T-helper 2 cell treated with Interferon-gamma antibody and Interleukin-4, amounts not matched to agents 5 μg/mL and 100 μg/mL, for 36 hours (primary cell): ENCODE results near the gene GALNT2.

Source experiments
- DNase-seq: peaks from one replicate; pipeline ENCODE4 v3.0.0; 2021; ENCODE audit warnings: low spot score
- H3K27ac Mint-ChIP-seq: one replicate; pipeline ENCODE4 v1.8.0; 2021; ENCODE audit warnings: mild to moderate bottlenecking, mixed read lengths
- H3K27me3 Mint-ChIP-seq: one replicate; pipeline ENCODE4 v1.8.0; 2021; ENCODE audit warnings: low read depth, mixed read lengths
- H3K36me3 Mint-ChIP-seq: one replicate; pipeline ENCODE4 v1.8.0; 2021; ENCODE audit warnings: low read depth, mixed read lengths
- H3K4me1 Mint-ChIP-seq: one replicate; pipeline ENCODE4 v1.8.0; 2021; ENCODE audit warnings: low read depth, mixed read lengths
- H3K4me3 Mint-ChIP-seq: one replicate; pipeline ENCODE4 v1.8.0; 2022; ENCODE audit warnings: mild to moderate bottlenecking, moderate library complexity, mixed read lengths
- H3K9me3 Mint-ChIP-seq: one replicate; pipeline ENCODE4 v1.8.0; 2021; ENCODE audit warnings: mixed read lengths

The GALNT2 gene

DNA sequence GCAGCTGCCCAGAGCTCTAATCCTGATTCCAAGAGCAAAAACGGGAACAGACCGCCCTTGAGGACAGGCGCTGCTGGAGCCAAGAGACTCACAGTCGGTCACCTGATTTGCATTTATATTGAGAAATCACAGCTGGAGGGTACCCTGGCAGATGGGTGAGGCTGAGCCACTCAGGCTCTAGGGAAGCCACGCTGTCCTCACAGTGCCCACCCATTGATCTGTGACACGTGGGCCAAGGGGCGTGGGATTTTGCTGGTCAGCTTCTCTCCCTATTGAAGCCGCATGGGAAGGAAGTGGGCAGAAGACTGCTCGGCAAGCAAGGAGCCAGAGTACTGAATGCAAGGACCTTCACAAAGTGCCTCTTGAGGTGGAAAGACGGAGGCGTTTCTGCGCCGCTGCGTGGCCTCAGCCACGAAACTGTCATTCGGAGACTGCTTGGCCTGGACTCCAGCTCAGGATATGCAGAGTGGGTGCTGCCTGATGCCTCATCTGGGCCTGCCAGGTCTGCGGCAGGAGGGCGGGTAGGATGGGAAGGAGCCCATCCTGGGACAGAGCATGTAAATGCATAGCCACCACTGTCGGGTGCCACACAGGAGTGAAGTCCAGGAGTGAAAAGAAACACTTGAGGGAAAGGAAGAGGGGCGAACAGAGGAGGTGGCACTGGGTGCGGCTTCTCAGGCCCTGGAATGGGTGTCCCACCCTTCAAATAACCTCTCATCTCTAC is 219.3 kb downstream of the GALNT2 start:
- DNase-seq = no peak
- Mint-ChIP-seq H3K27me3 (peaks cover 5% of the 10 kb centered on the region), H3K36me3 (no peaks in the 10 kb centered on the region), H3K27ac (no peak overlapping the region), H3K4me1 (peaks cover 6% of the 10 kb centered on the region), H3K4me3 (no peak overlapping the region), H3K9me3 (no peaks in the 10 kb centered on the region)

DNA sequence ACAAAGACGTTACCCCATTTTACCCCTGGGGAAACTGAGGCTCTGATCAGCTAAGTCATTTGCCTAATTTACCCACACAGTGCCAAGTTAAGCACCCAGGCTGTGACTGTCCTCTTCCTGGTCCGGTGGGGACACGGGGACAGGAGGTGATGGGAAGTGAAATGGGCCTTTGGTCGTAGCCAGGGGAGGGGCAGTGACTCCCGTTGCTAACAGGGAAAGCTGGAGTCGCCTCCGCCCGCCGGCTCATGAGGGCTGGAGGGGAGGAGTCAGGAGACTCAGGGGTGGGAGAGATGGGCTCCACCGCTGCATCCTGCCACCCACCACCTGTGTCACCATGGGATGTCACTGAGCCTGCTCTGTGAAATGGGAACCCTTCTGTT is 219.8 kb downstream of the GALNT2 start:
- peaks cover 5% of the 10 kb centered on the region for H3K4me1 Mint-ChIP-seq
- no peak overlapping the region for H3K27ac Mint-ChIP-seq

GRCh38 chr1:230287674-230288315 is 220.8 kb downstream of the GALNT2 start:
- DNase-seq = no peak
- Mint-ChIP-seq H3K4me1 (peaks cover 1% of the 10 kb centered on the region), H3K36me3 (no peaks in the 10 kb centered on the region), H3K27me3 (peaks cover 16% of the 10 kb centered on the region), H3K9me3 (no peaks in the 10 kb centered on the region), H3K27ac (no peak overlapping the region), H3K4me3 (no peak overlapping the region)

More for the DNA sequence above, 219.8 kb downstream of the GALNT2 start:
- Mint-ChIP-seq H3K4me3 (no peak overlapping the region), H3K27me3 (peaks cover 9% of the 10 kb centered on the region), H3K9me3 (no peaks in the 10 kb centered on the region), H3K36me3 (no peaks in the 10 kb centered on the region)
- DNase-seq = no peak

DNA sequence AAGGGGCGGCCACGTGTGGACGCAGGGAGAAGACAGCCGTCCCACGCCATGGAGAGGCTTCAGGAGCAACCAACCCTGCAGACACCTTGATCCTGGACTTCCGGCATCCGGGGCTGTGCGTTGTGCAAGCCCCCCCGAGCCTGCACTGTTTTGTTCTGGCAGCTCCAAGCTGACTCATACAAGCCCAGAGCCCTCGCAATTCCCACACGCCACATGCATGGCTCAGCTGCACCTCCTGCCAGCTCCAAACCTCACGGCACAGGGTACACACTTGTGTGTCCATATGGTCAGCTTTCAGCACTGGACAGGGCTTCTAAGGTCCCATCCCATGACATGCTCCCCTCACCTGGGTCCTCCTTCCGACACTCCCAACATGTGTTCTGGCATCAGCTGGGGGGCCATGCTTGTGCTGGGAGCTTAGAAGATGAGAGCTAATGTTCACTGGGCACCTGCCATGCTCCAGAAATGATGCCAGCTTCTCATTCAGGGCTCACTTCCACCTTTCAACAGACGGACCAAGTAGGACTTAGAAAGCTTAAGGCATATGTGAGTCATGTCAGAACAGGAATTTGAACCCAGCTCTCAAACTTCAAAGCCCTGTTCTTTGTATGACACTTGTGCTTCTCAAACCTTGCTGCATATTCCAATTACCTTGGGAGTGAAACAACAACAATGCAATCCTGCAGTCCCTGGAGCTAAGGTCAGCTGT is 221.8 kb downstream of the GALNT2 start:
- Mint-ChIP-seq H3K27me3 (peaks cover 18% of the 10 kb centered on the region), H3K4me1 (peaks cover 1% of the 10 kb centered on the region), H3K27ac (no peak overlapping the region), H3K36me3 (no peaks in the 10 kb centered on the region), H3K4me3 (no peak overlapping the region), H3K9me3 (no peaks in the 10 kb centered on the region)
- DNase-seq = no peak

DNA sequence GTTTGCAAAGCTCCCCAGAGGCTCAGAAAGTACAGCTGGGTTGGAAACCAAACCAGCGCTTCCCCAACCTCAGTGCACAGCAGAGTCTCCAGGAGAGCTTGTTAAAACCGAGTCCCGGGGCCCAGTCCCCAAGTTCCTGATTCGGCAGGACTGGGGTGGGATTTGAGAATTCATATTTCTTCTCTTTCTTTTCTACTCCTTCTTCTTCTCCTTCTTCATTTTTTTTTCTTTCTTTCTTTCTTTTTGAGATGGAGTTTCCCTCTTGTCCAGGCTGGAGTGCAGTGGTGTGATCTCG is 222.3 kb downstream of the GALNT2 start:
- H3K4me1 Mint-ChIP-seq = peaks cover 1% of the 10 kb centered on the region
- no peaks in the 10 kb centered on the region for H3K9me3 Mint-ChIP-seq
- H3K4me3 Mint-ChIP-seq = no peak overlapping the region
- no peaks in the 10 kb centered on the region for H3K36me3 Mint-ChIP-seq
- no peak overlapping the region for H3K27ac Mint-ChIP-seq
- H3K27me3 Mint-ChIP-seq = peaks cover 18% of the 10 kb centered on the region
- no peak for DNase-seq

DNA sequence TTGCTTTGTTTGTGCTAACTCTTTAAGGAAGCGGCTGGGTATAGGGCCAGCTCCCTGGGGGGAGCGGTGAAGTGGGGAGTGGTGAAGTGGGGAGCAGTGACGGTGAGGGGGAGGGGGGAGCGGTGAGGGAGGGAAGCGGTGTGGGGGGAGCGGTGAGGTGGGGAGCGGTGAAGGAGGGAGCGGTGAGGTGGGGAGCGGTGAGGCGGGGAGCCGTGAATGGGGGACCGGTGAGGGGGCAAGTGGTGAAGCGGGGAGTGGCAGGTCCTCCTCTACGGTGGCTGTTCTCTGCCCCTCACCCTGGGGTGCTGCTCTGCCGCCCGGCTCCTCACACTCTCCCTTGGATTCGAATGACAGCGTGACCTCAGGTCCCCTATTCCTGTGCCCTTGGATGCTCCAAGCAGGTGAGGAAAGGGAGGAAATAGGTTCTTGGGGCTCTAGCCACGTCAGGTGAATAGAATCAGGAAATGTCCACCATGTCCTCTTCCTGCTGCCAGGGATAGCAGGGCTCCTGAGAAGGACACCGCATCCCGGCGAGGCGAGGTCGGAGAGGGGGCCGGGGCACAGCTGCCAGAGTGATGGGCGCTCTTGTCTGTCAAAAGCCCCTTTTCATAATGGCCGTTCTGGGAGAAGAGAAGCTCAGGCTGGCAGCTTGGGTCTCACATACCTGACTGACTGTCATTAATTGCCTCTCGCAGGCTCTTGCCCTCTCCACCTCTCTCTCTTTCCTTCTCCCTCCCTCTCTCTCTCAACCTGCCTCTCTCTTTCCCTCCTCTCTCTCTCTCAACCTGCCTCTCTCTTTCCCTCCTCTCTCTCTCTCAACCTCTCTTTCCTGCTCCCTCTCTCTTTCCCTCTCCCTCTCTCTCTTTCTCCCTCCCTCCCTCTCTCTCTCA is 224.9 kb downstream of the GALNT2 start:
- Mint-ChIP-seq H3K27me3 (peaks cover 25% of the 10 kb centered on the region), H3K4me1 (peaks cover 1% of the 10 kb centered on the region), H3K9me3 (no peaks in the 10 kb centered on the region), H3K4me3 (no peak overlapping the region), H3K27ac (no peak overlapping the region), H3K36me3 (no peaks in the 10 kb centered on the region)
- DNase-seq = no peak

GRCh38 chr1:230292689-230293389 is 225.8 kb downstream of the GALNT2 start:
- DNase-seq = no peak
- Mint-ChIP-seq H3K4me3 (no peak overlapping the region), H3K4me1 (peaks cover 1% of the 10 kb centered on the region), H3K27me3 (peaks cover 26% of the 10 kb centered on the region), H3K36me3 (no peaks in the 10 kb centered on the region), H3K9me3 (no peaks in the 10 kb centered on the region), H3K27ac (no peak overlapping the region)

DNA sequence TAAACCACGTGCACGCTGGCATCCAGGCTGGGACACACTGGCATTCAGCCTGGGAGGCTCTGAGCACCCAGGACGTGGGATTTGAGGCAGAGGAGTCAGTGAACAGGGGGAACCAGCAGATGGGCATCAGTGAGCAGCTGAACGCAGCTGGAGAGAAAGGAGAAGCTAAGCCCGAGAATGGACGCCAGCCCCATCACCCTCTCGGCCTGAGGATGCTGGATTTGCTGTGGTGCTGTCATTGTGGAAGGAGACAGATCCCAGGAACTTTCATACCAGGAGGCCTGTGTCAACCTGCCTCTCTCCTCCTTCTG is 226.3 kb downstream of the GALNT2 start:
- no peak overlapping the region for H3K4me3 Mint-ChIP-seq
- peaks cover 1% of the 10 kb centered on the region for H3K4me1 Mint-ChIP-seq
- peaks cover 26% of the 10 kb centered on the region for H3K27me3 Mint-ChIP-seq
- H3K36me3 Mint-ChIP-seq = no peaks in the 10 kb centered on the region
- no peak overlapping the region for H3K27ac Mint-ChIP-seq
- no peak for DNase-seq
- H3K9me3 Mint-ChIP-seq = no peaks in the 10 kb centered on the region

- H3K9me3 Mint-ChIP-seq = no peaks in the 10 kb centered on the region
- H3K27me3 Mint-ChIP-seq = peaks cover 26% of the 10 kb centered on the region
- no peak for DNase-seq
- H3K4me1 Mint-ChIP-seq = peaks cover 1% of the 10 kb centered on the region
- no peaks in the 10 kb centered on the region for H3K36me3 Mint-ChIP-seq
- H3K4me3 Mint-ChIP-seq = no peak overlapping the region
- no peak overlapping the region for H3K27ac Mint-ChIP-seq
Measured at GRCh38 chr1:230295367-230295766, 228.3 kb downstream of the GALNT2 start.

- no peak for DNase-seq
- Mint-ChIP-seq H3K27me3 (peaks cover 8% of the 10 kb centered on the region), H3K36me3 (no peaks in the 10 kb centered on the region), H3K4me1 (peaks cover 4% of the 10 kb centered on the region), H3K9me3 (no peaks in the 10 kb centered on the region), H3K27ac (no peak overlapping the region), H3K4me3 (no peak overlapping the region)
Measured at GRCh38 chr1:230299191-230300006, 232.4 kb downstream of the GALNT2 start.

DNA sequence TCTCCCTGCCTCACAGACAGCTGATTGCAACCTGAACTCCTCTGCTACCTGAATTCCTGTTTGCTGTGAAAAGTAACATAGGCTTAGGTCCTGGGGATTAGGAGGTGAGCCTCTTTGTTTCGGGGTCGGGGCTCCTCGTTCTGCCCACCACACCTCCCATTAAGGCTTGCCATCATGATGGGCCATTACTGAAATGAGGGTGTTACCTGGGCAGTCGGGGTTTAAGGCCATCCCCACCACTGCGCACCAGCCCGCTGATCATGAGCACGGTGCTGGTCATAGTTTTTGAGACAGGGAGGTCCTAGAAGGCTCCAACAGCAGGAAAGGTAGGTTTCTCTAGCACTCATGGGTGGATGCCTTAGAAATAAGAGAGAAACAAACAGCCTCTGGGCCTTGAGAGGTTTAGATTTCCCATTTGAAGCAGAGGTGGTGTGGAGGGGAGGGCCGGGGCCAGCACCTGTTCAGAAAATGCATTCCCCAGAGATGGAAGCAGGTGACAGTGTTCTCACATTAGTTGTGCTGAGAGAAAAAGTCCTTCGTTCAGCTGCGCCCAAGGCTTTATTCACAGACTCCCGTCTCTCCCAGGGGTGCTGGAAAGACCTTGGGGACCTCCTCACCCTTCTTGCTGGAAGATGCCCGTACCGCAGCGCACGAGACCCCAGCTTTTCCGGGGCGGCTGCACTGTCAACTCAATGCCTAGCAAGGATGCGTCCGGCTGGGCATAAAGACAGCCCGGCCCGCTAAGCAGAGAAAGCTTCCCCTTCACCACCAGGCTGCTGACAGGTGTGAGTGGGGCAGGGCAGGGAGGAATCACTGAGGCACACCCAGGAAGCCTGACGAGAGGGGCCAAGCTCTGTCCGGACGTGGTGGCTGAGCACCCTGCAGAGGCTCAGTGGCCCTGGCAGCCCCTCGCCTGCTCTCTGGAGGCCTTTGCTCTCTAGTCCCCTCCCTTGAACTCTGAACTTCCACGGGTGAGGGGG is 233.6 kb downstream of the GALNT2 start:
- Mint-ChIP-seq H3K4me3 (no peak overlapping the region), H3K27me3 (peaks cover 2% of the 10 kb centered on the region), H3K27ac (no peak overlapping the region), H3K36me3 (no peaks in the 10 kb centered on the region), H3K4me1 (peaks cover 5% of the 10 kb centered on the region), H3K9me3 (no peaks in the 10 kb centered on the region)
- DNase-seq = no peak

DNA sequence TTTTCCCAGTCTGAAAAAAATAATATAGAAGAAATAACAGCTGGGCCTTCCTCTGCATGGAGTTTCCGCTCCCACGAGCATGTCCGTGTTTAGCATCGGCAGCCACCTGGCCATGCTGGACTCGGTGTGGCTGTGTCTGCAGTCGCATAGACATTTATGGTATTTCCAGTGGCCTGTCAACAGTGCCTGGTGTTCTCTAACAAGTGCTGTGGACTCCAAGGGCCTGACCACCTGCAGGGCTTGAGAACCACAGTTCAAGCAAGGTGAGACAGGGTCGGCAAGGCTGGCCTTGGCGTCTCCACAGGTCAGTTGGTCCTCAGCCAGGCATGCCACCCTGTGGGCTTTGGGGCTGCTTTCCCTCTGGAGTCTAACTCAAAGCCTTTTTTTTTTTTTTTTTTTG is 234.3 kb downstream of the GALNT2 start:
- Mint-ChIP-seq H3K4me3 (no peak overlapping the region), H3K36me3 (no peaks in the 10 kb centered on the region), H3K27ac (no peak overlapping the region), H3K9me3 (no peaks in the 10 kb centered on the region), H3K4me1 (peaks cover 5% of the 10 kb centered on the region), H3K27me3 (peaks cover 2% of the 10 kb centered on the region)
- no peak for DNase-seq
